ENCODE results near the gene OR2T29. TPM values are rescaled to one million over a fixed set of nuclear protein-coding genes. Genes with fewer than 3 reads are reported as not detected.
"Not testable (repeated sequence)": the region's sequence is repeated elsewhere in the genome, so short reads cannot be mapped to it uniquely, and the experiment has no call there.

OR2T29 gene
- total RNA-seq, 2 experiments from 2014 or later, result not detected

DNA sequence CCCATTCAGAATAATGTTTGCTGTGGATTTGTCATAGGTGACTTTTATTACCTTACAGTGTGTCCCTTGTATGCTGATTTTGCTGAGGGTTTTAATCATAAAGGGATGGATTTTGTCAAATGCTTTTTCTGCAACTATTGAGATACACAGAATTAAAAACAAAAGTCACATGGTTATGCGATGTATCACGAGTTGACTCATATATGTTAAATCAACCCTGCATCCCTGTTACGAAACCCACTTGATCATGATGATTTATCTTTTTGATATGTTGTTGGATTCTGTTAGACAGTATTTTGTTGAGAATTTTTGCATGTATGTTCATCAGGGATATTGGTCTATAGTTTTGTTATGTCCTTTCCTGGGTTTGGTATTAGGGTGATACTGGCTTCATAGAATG lies 22.7 kb upstream of the OR2T29 start:
- ATAC-seq (no peak), DNase-seq (no peak)
- no peak overlapping the region for H3K27ac Mint-ChIP-seq
- CTCF ChIA-PET, result no interaction called here
- no peaks in the 10 kb centered on the region for H3K36me3 Mint-ChIP-seq (ENCODE audit: low read depth)
- POLR2A ChIA-PET, result no interaction called here
- TF ChIP-seq, protein P1, sequence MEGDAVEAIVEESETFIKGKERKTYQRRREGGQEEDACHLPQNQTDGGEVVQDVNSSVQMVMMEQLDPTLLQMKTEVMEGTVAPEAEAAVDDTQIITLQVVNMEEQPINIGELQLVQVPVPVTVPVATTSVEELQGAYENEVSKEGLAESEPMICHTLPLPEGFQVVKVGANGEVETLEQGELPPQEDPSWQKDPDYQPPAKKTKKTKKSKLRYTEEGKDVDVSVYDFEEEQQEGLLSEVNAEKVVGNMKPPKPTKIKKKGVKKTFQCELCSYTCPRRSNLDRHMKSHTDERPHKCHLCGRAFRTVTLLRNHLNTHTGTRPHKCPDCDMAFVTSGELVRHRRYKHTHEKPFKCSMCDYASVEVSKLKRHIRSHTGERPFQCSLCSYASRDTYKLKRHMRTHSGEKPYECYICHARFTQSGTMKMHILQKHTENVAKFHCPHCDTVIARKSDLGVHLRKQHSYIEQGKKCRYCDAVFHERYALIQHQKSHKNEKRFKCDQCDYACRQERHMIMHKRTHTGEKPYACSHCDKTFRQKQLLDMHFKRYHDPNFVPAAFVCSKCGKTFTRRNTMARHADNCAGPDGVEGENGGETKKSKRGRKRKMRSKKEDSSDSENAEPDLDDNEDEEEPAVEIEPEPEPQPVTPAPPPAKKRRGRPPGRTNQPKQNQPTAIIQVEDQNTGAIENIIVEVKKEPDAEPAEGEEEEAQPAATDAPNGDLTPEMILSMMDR (IDR thresholded peaks at IDR 0.05), result no peak
- H3K4me1 Mint-ChIP-seq (ENCODE audit: low read depth), result no peaks in the 10 kb centered on the region
- H3K4me3 Mint-ChIP-seq, result no peak overlapping the region
- H3K9me3 Mint-ChIP-seq, result no peaks in the 10 kb centered on the region
- H3K27me3 Mint-ChIP-seq, result peaks cover 1% of the 10 kb centered on the region
- intact Hi-C loops (cut with micrococcal nuclease), result no loop called here

DNA sequence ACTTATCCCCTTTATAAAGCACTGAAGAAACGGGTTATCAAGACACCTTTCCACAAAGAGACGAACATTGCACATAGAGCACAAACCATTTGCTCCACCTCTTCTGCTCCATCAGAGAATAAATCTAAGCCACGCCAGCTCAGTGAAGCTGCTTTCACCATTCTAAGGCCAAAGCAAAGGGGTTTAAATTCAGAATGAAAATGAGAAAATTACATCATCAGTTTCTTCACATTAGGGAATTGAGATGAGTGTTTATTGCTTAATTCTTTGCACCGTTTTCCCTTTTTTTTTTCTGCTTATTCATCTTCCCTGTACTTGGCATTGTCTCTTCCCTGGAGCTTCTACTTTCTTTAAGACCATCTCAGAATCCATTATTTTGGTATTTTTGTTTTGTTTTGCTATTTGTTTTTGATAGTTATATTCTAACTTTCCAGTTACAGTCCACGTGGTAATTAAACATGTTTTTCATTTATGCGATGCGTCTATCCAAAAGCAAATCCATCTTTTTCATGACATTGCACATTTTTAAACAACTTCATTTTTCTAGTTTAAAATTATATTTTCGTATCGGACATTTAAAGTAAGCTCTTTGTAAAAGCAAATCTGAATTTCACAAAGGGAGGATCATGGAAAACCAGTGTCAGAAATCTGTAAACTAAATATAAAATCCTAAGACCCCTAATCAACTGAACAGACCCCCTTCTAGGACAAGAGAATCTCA lies 13.8 kb upstream of the OR2T29 start:
- intact Hi-C loops (cut with micrococcal nuclease), result no loop called here
- Mint-ChIP-seq H3K27me3 (peaks cover 2% of the 10 kb centered on the region), H3K4me3 (no peak overlapping the region), H3K36me3 (ENCODE audit: low read depth) (no peaks in the 10 kb centered on the region), H3K4me1 (ENCODE audit: low read depth) (peaks cover 5% of the 10 kb centered on the region), H3K9me3 (peaks cover 2% of the 10 kb centered on the region), H3K27ac (no peak overlapping the region)
- no peak for ATAC-seq
- ChIA-PET CTCF (no interaction called here), POLR2A (no interaction called here)
- DNase-seq, result no peak
- TF ChIP-seq, protein P1 (IDR thresholded peaks at IDR 0.05), result no peak

DNA sequence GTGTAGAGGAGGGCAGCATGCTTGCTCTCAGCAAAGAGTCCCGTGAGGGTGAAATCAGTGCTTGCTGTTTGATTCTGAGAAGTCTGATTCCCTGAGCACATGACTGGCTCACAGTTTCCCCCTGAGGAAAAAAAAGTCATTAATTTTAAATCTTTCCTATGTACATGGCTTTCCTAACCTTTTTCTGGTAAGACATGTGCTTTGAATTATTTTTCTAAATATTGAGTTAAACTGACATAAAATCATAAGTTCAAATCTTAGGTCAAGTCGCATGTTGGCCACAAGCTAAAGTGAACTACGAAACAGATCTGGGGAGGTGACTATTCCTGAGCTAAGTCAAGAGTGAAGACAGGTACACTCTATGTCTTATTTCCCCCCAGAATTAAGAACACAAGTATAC lies 12.1 kb upstream of the OR2T29 start, which contains the start of gene OR2T34:
OR2T34 (minus strand) TSS at position 101 of the 400 bp plus-strand sequence; CDS start at position 101, 0 bp downstream.
- H3K9me3 Mint-ChIP-seq; DNase-seq; H3K36me3 Mint-ChIP-seq (ENCODE audit: low read depth); CTCF ChIA-PET; ATAC-seq; H3K4me1 Mint-ChIP-seq (ENCODE audit: low read depth); H3K4me3 Mint-ChIP-seq; intact Hi-C loops (cut with micrococcal nuclease); H3K27me3 Mint-ChIP-seq; POLR2A ChIA-PET; H3K27ac Mint-ChIP-seq: not testable (repeated sequence)

DNA sequence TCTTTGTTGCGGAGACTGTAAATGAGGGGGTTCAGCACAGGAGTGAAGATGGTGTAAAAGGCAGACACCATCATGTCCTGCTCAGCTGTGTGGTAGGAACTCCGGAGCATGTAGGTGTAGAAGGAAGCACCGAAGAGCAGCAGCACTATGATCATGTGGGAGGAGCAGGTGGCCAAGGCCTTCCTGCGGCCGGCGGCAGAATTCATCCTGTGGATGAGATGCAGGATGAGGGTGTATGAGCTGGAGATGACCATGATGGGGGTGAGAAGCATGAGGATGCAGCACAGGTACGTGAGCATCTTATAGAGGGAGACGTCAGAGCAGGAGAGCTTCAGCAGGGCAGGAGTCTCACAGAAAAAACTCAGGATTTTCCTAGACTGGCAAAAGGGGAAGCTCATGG lies 11.3 kb upstream of the OR2T29 start:
- DNase-seq; intact Hi-C loops (cut with micrococcal nuclease); H3K27ac Mint-ChIP-seq; H3K27me3 Mint-ChIP-seq; H3K9me3 Mint-ChIP-seq; H3K36me3 Mint-ChIP-seq (ENCODE audit: low read depth); H3K4me1 Mint-ChIP-seq (ENCODE audit: low read depth); CTCF ChIA-PET; POLR2A ChIA-PET; ATAC-seq; H3K4me3 Mint-ChIP-seq: not testable (repeated sequence)

DNA sequence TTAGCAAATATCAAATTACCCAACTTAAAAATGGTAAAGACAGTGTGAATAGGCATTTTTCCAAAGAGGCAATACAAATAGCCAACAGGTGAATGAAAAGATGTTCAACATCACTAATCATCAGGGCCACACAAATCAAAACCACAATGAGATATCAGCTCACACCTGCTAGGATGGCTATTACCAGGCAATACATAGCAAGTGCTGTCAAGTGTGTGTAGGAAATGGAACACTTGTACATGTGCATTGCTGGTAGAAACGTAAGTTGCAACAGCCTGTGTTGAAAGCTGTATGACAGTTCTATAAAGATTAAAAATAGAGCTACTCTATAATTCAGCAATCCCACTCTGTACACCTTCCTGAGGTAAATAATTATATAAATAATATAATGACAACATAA lies 9.5 kb upstream of the OR2T29 start:
- ATAC-seq; H3K36me3 Mint-ChIP-seq (ENCODE audit: low read depth); DNase-seq; H3K4me3 Mint-ChIP-seq; intact Hi-C loops (cut with micrococcal nuclease); H3K27ac Mint-ChIP-seq; H3K4me1 Mint-ChIP-seq (ENCODE audit: low read depth); POLR2A ChIA-PET; CTCF ChIA-PET; H3K27me3 Mint-ChIP-seq; H3K9me3 Mint-ChIP-seq: not testable (repeated sequence)

GRCh38 chr1:248570811-248571210 lies 8.2 kb upstream of the OR2T29 start:
- POLR2A ChIA-PET; H3K27ac Mint-ChIP-seq; H3K27me3 Mint-ChIP-seq; ATAC-seq; H3K4me3 Mint-ChIP-seq; H3K36me3 Mint-ChIP-seq (ENCODE audit: low read depth); H3K4me1 Mint-ChIP-seq (ENCODE audit: low read depth); intact Hi-C loops (cut with micrococcal nuclease); DNase-seq; H3K9me3 Mint-ChIP-seq; CTCF ChIA-PET: not testable (repeated sequence)

DNA sequence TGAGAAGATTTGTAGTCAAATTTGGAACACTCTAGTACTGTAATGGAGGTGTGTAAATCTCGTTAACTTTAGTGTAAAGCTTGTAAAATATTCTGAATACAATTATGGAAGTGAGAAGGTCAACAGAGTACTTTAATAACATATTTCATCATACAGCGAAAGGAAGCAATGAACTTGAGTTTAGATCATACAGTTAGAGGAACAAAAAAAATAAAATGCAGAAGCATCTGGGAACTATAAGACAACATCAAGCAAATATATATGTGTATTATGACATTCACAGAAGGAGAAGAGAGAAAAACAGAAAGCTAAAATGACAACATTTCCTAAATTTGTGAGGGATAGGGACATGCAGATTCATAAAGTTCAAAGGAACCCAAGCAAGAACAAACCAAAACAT lies 6.5 kb upstream of the OR2T29 start:
- DNase-seq; intact Hi-C loops (cut with micrococcal nuclease); H3K9me3 Mint-ChIP-seq; H3K27me3 Mint-ChIP-seq; POLR2A ChIA-PET; CTCF ChIA-PET; H3K36me3 Mint-ChIP-seq (ENCODE audit: low read depth); H3K4me3 Mint-ChIP-seq; H3K27ac Mint-ChIP-seq; H3K4me1 Mint-ChIP-seq (ENCODE audit: low read depth); ATAC-seq: not testable (repeated sequence)

- peak overlapping the region; percentile 74 for H3K4me3 Mint-ChIP-seq
- CTCF ChIA-PET; H3K27me3 Mint-ChIP-seq; H3K36me3 Mint-ChIP-seq (ENCODE audit: low read depth); POLR2A ChIA-PET; intact Hi-C loops (cut with micrococcal nuclease); H3K4me1 Mint-ChIP-seq (ENCODE audit: low read depth); H3K9me3 Mint-ChIP-seq: not testable (repeated sequence)
- peak overlapping the region; percentile 92 for H3K27ac Mint-ChIP-seq
- DNase-seq, result peak; percentile 29
- peak; percentile 92 for ATAC-seq
These were observed 3.2 kb upstream of the OR2T29 start for GRCh38 chr1:248565530-248566373.

- CTCF ChIA-PET; H3K27me3 Mint-ChIP-seq; H3K9me3 Mint-ChIP-seq; H3K4me3 Mint-ChIP-seq; intact Hi-C loops (cut with micrococcal nuclease); H3K36me3 Mint-ChIP-seq (ENCODE audit: low read depth); POLR2A ChIA-PET; ATAC-seq; H3K27ac Mint-ChIP-seq; H3K4me1 Mint-ChIP-seq (ENCODE audit: low read depth); DNase-seq: not testable (repeated sequence)
These were observed 11.5 kb downstream of the OR2T29 start for GRCh38 chr1:248551027-248551426.

DNA sequence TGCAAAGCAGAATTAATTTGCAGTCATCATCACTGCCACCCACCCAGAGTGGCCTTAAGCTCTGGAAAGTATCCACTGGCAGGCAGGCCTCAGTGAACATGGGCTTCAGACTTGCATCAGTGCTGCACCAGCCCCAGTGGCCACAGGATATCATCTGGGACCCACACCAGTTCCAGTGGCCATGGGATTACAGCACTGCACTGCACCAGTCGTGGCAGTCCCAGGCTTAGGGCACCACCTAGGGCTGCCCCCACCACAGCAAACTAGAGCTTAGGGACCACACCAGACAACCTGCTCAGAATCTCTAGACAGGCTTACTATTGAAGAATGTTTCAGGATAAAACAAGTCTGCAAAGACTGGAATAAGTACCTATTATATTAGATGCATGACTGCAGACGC lies 15.2 kb downstream of the OR2T29 start:
- H3K36me3 Mint-ChIP-seq (ENCODE audit: low read depth); H3K27ac Mint-ChIP-seq; H3K9me3 Mint-ChIP-seq; DNase-seq; H3K4me3 Mint-ChIP-seq; H3K4me1 Mint-ChIP-seq (ENCODE audit: low read depth); CTCF ChIA-PET; ATAC-seq; intact Hi-C loops (cut with micrococcal nuclease); H3K27me3 Mint-ChIP-seq; POLR2A ChIA-PET: not testable (repeated sequence)
